D721Med (cell line): ENCODE measurements around the gene ZFPM1.

ENCODE experiments used
- DNase-seq: peaks from one replicate; pipeline ENCODE4 v3.0.0; 2011; ENCODE audit warnings: low spot score; ENCODE audit not compliant: insufficient read length
- FAIRE-seq: peaks from 2 replicates; lab custom pipeline; 2011; peaks lifted over from hg19 to GRCh38; lab: Jason Lieb, UNC
- CTCF ChIP-seq: IDR thresholded peaks from 2 replicates; pipeline ENCODE4 v1.5.1; 2012; ENCODE audit warnings: mild to moderate bottlenecking, control low read depth; ENCODE audit not compliant: insufficient read depth; ENCODE audit errors: missing control alignments

Gene ZFPM1

GRCh38 chr16:88525663-88525990, 72.5 kb downstream of the ZFPM1 start:
- FAIRE-seq (no peak), DNase-seq (no peak)
- no peak for TF ChIP-seq CTCF

- DNase-seq: no peak
- no peak for FAIRE-seq
- TF ChIP-seq CTCF: no peak
Measured at GRCh38 chr16:88526008-88526905, 73.2 kb downstream of the ZFPM1 start.

GRCh38 chr16:88526906-88527185, 73.8 kb downstream of the ZFPM1 start:
- no peak for TF ChIP-seq CTCF
- DNase-seq (no peak), FAIRE-seq (no peak)

GRCh38 chr16:88527186-88527936, 74.3 kb downstream of the ZFPM1 start:
- DNase-seq (no peak), FAIRE-seq (no peak)
- TF ChIP-seq CTCF: peak; percentile 69

- no peak for FAIRE-seq
- no peak for TF ChIP-seq CTCF
- DNase-seq: no peak
Measured at GRCh38 chr16:88527937-88528743, 75.1 kb downstream of the ZFPM1 start.

- no peak for DNase-seq
- TF ChIP-seq CTCF: no peak
- FAIRE-seq: no peak
Measured at GRCh38 chr16:88528902-88529318, 75.8 kb downstream of the ZFPM1 start.
